22Rv1 (cell line): ENCODE measurements around the gene KIAA1217.

ENCODE experiments used
- H3K27ac ChIP-seq: fragments of 450-650 bp; 2 replicates; pipeline ENCODE4 v1.5.1; 2017
- CTCF ChIP-seq: fragments of 450-650 bp; IDR thresholded peaks from 2 replicates; pipeline ENCODE4 v1.5.1; 2017; ENCODE audit warnings: mild to moderate bottlenecking
- ZFX ChIP-seq: fragments of 450-650 bp; IDR thresholded peaks from 2 replicates; pipeline ENCODE4 v1.6.1; 2017; ENCODE audit warnings: antibody characterized with exemption, borderline replicate concordance

The KIAA1217 gene

GRCh38 chr10:24502801-24503460, 294.0 kb downstream of the KIAA1217 start:
- TF ChIP-seq CTCF (no peak), ZFX (no peak)

GRCh38 chr10:24503461-24504320, 294.8 kb downstream of the KIAA1217 start:
- peak; percentile 84 for TF ChIP-seq CTCF
- no peak for TF ChIP-seq ZFX
- no peak overlapping the region for H3K27ac ChIP-seq

More at GRCh38 chr10:24502801-24503460, 294.0 kb downstream of the KIAA1217 start:
- no peak overlapping the region for H3K27ac ChIP-seq

- H3K27ac ChIP-seq: no peak overlapping the region
- TF ChIP-seq ZFX: no peak
- no peak for TF ChIP-seq CTCF
Observed at GRCh38 chr10:24505759-24506158, 296.8 kb downstream of the KIAA1217 start.

GRCh38 chr10:24513155-24513554, 304.2 kb downstream of the KIAA1217 start:
- no peak overlapping the region for H3K27ac ChIP-seq
- TF ChIP-seq CTCF: peak; percentile 56
- no peak for TF ChIP-seq ZFX

GRCh38 chr10:24515481-24515880, 306.5 kb downstream of the KIAA1217 start:
- no peak overlapping the region for H3K27ac ChIP-seq
- no peak for TF ChIP-seq CTCF
- TF ChIP-seq ZFX: no peak

GRCh38 chr10:24518411-24518810, 309.5 kb downstream of the KIAA1217 start:
- no peak for TF ChIP-seq CTCF
- no peak for TF ChIP-seq ZFX
- H3K27ac ChIP-seq: no peak overlapping the region
